K562 (cell line): ENCODE measurements around the gene WDR18. TPM values are rescaled to one million over a fixed set of nuclear protein-coding genes. Genes with fewer than 3 reads are reported as not detected.

Source experiments
- BDP1 ChIP-seq: IDR thresholded peaks from 3 replicates; pipeline ENCODE4 v1.6.1; 2011; ENCODE audit not compliant: insufficient read length, insufficient read depth
- CEBPZ ChIP-seq: fragments of 150-350 bp; IDR thresholded peaks from 2 replicates; pipeline ENCODE4 v1.6.1; 2014; ENCODE audit warnings: low read depth, mild to moderate bottlenecking, low read length, borderline replicate concordance
- DACH1 ChIP-seq: fragments of 450-650 bp; IDR thresholded peaks from 2 replicates; pipeline ENCODE4 v1.6.1; 2018; ENCODE audit not compliant: partially characterized antibody
- ETS2 ChIP-seq: IDR thresholded peaks from 2 replicates; pipeline ENCODE4 v1.6.1; 2016; ENCODE audit warnings: borderline replicate concordance, missing genetic modification characterization, mild to moderate bottlenecking, moderate library complexity, missing compliant biosample characterization; ENCODE audit not compliant: poor library complexity, severe bottlenecking
- HDAC1 ChIP-seq, 2 experiments: fragments of 450-650 bp; IDR thresholded peaks; 2 replicates each; pipeline ENCODE4 v1.6.1; 2016 to 2017; ENCODE audit warnings: inconsistent platforms in 1 of 2, mild to moderate bottlenecking in 1 of 2, moderate library complexity in 1 of 2
- KAT2B ChIP-seq: IDR thresholded peaks from one replicate; pipeline ENCODE4 v1.6.1; 2012; ENCODE audit warnings: low read depth, mild to moderate bottlenecking, control low read depth, inconsistent platforms, low read length, moderate library complexity
- KDM5B ChIP-seq: fragments of 200-600 bp; sonication (generic); IDR thresholded peaks from 2 replicates; pipeline ENCODE4 v1.6.1; 2012; ENCODE audit warnings: low read depth, mild to moderate bottlenecking, moderate library complexity, low read length, control low read depth, inconsistent platforms; ENCODE audit not compliant: insufficient replicate concordance
- KLF13 ChIP-seq: fragments of 450-650 bp; IDR thresholded peaks from 2 replicates; pipeline ENCODE4 v1.6.1; 2016; ENCODE audit warnings: missing genetic modification characterization, low read depth, mild to moderate bottlenecking, missing compliant biosample characterization, moderate library complexity, borderline replicate concordance
- MNT ChIP-seq, 2 experiments: fragments of 450-650 bp; conservative IDR thresholded peaks; 2 replicates each; pipeline ENCODE4 v1.6.1; 2017; ENCODE audit warnings: mild to moderate bottlenecking in 2 of 2, moderate library complexity in 2 of 2
- NFIC ChIP-seq: fragments of 450-650 bp; IDR thresholded peaks from 2 replicates; pipeline ENCODE4 v1.6.1; 2017; ENCODE audit warnings: mild to moderate bottlenecking, inconsistent platforms
- NFIX ChIP-seq: fragments of 250-450 bp; sonication (Bioruptor Pico); IDR thresholded peaks from 2 replicates; pipeline ENCODE4 v1.4.0; 2020; ENCODE audit warnings: low read depth, mild to moderate bottlenecking, moderate library complexity
- NKRF ChIP-seq: fragments of 450-650 bp; IDR thresholded peaks from 2 replicates; pipeline ENCODE4 v1.6.1; 2016; ENCODE audit warnings: borderline replicate concordance
- POLR2G ChIP-seq: fragments of 200-400 bp; formaldehyde crosslinking; IDR thresholded peaks from 2 replicates; pipeline ENCODE4 v1.6.1; 2017; ENCODE audit warnings: low read depth, mild to moderate bottlenecking, antibody characterized with exemption, low read length, moderate library complexity
- SMAD3 ChIP-seq: fragments of 450-650 bp; formaldehyde crosslinking; conservative IDR thresholded peaks from 2 replicates; pipeline ENCODE4 v1.4.0; 2020; ENCODE audit warnings: mild to moderate bottlenecking
- ZNF165 ChIP-seq: fragments of 250-450 bp; sonication (Bioruptor Pico); IDR thresholded peaks from 2 replicates; pipeline ENCODE4 v1.4.0; 2020; ENCODE audit warnings: borderline replicate concordance
- ZNF431 ChIP-seq: sonication (generic); formaldehyde crosslinking; IDR thresholded peaks from 2 replicates; pipeline ENCODE4 v1.8.0; 2022; ENCODE audit warnings: mild to moderate bottlenecking, missing genetic modification reagents
- ZNF449 ChIP-seq: fragments of 250-450 bp; sonication (Bioruptor Pico); IDR thresholded peaks from 2 replicates; pipeline ENCODE4 v1.8.0; 2022; ENCODE audit warnings: moderate library complexity, mild to moderate bottlenecking, inconsistent platforms
- polyA plus RNA-seq, 8 experiments: library from polyadenylated mRNA; depleted of rRNA in 4 of 8; stranded (reverse) in 5 of 8; unstranded in 3 of 8; fragments of >200 nt; fragmentation: Nextera tagmentation in 2 of 8; fragmentation: Illumina TruSeq in 1 of 8; extraction: Ambion mirVana in 2 of 8; extraction: Trizol in 1 of 8; gene quantifications; 2 replicates each; pipeline versions ENCODE4 v1.2.1 to v1.2.3, GENCODE V29; 2011 to 2014; ENCODE audit warnings: inconsistent platforms in 1 of 8, missing spikeins in 1 of 8
- total RNA-seq, 7 experiments: library from RNA; depleted of rRNA in 6 of 7; stranded (reverse); fragments of >200 nt in 6 of 7; fragmentation: Illumina TruSeq in 2 of 7; extraction: Trizol in 2 of 7; gene quantifications; 2 replicates each; pipeline versions ENCODE4 v1.2.1 to v1.2.3, GENCODE V29; 2011 to 2021; ENCODE audit warnings: low replicate concordance in 1 of 7

The WDR18 gene
- total and polyA plus RNA-seq, 9 of the 15 experiments (the other 6 are each of a cell fraction or from before 2014, with no cell fraction given) = 0.65 to 181 (median 30.1) TPM

- TF ChIP-seq KLF13 (peak; percentile 66; the same call in 1 of the 2 replicates), NKRF (peak; percentile 50; the same call in 1 of the 2 replicates), POLR2G (peak; percentile 74), ZNF431 (CRISPR knock-in tag) (no peak), KDM5B (peak; percentile 68), SMAD3 (CRISPR knock-in tag) (no peak), CEBPZ (no peak), KAT2B (no peak), NFIC (peak; percentile 74), ZNF165 (CRISPR knock-in tag) (no peak), DACH1 (peak; percentile 76), ZNF449 (0 out of 2 replicates have a peak, but pooled peaks have one; percentile 39), HDAC1 (IDR thresholded peaks at IDR 0.05) (peak in 1 of 2 experiments; percentile 80; a peak in 2 of 4 replicates), MNT (conservative IDR thresholded peaks at IDR 0.05) (peak; percentile 36 to 74; a peak in 3 of 4 replicates), ETS2 (tag) (no peak), NFIX (CRISPR knock-in tag) (no peak), BDP1 (no peak)
These were observed 3.8 kb upstream of the WDR18 start (continued) for GRCh38 chr19:980133-980998.
